NCI-H82 treated with DMSO at 0.1 percent for 48 hours (cell line): Measurements from ENCODE around the gene AK8.

Source experiments
- DNase-seq: peaks from one replicate; lab custom pipeline; 2025; ENCODE audit not compliant: unreplicated experiment; lab: John Stamatoyannopoulos, UW

The AK8 gene

GRCh38 chr9:132745756-132746709 is 132.1 kb downstream of the AK8 start:
- no peak for DNase-seq

DNA sequence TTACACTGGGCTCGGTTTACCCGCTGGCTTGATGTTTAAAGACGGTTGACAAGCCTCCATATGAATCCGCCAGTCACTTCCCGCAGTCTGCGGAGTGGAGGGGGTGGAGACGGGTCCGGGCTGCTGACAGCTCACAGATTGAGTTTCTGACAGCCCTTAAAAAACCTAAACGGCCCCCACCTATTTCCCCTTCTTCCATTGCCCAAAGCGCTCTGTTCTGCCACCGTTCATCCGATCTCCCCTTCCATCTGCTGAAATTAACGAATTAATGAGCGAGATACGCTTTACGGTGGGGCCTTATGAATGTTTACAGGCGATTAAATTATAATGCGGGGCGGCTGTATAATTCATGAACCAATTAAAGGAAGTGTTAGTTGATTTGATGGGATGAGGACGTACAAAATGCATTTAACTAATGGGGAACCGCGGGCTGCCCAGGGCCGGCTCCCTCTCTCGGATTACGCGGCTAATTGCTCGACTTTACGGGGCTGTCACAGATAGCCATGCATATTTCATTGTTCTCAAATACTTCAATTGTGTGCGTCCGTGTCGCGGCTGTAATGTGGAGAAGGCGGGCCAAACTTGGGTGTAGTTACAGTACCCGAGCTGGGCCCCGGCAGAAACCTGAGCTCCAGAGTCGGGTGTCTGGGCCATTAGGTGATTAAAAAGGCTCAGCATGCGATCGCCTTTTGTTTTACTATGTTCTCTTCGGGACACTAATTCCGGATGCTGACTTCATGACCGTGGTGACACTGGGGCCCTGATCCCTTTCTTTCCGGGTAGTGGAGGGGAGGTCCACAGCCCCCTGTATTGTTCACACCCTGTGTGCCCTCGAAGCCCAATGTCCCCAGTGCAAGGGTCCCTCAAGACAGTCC is 133.0 kb downstream of the AK8 start:
- peak; percentile 75 for DNase-seq

DNA sequence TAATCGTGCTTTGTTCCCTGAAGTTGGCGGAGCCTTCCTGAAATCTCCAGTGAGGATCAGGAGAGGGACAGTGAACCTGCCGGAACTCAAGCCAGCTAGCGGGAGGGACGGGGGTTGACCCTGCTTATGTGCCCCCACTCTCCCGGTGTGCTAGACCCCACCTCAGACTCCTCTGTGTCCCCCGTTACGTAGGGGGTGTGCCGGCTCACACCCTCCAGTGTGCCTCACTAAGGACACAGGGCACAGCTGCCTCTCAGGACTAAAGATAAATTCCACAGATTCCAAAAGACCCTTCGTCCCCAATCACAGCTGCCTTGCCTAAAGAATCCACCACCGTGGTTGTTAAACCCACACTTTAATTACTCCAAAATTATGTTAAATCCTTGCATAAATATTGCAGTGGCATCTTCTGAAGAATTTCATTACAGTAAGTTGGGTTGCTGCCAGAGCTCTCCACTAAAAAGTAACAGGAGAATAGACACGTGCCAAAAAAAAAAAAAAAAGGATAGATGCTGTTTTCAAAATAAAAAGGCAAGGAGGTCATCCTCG is 134.1 kb downstream of the AK8 start:
- DNase-seq: no peak

DNA sequence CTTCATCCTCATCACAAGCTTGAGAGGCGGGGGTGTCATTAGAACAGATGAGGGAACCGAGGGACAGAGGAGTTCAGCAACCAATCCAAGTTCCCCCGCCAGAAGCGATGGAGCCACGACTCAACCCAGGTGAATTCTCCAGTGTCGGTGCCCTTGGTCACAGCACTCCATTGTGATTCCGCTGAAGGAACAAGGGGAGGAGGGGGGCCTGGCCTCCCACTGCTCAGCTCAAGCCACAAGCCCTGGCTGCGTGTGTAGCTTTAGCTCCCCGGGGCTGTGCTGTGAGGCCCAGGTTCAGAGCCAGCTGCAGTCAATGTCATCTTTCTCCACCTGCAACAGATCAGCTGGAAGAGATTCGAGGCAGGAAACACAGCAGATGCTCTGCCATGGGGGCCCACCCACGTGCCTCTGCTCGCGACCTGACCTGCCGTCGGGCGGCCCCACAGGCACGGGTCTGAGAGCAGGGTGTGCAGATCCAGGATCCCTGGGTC is 135.2 kb downstream of the AK8 start:
- no peak for DNase-seq

DNA sequence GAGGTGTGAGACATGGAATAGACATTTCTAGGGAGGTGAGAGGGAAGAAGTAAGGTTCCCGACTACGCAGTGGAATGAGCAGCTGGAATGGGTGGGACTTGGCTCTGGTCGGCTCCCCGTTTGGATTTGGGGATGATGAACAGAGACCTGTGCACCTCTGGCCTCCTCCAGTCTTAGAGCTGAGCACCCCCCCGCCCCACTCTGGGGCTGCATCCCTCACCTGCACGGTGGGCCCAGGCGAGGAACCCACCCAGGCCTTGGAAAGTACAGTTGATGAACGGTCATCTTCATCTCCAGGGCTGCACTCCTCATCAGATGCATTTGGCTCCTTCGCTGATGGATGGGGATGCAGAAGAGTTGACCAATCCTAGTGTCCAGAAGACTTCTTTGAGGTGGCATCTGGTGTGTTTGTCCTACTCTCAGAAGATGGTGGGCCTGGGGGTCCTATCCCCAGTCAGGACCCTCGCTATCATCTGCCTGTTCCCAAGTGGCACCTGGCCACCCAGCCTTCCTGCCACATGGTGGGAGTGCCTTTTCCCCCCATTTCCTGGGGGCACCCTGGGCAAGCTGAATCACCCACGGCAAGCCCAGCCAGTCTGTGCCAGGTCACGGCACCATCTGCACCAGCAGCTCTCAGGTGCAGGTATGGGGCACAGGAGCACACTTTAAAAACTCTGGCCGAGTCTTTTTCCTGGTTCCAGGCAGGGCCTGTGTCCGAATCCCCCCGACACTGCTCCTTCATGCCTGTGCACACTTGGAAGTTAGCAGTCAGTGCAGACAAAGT is 137.4 kb downstream of the AK8 start:
- no peak for DNase-seq

GRCh38 chr9:132739710-132740310 is 138.3 kb downstream of the AK8 start:
- no peak for DNase-seq

DNA sequence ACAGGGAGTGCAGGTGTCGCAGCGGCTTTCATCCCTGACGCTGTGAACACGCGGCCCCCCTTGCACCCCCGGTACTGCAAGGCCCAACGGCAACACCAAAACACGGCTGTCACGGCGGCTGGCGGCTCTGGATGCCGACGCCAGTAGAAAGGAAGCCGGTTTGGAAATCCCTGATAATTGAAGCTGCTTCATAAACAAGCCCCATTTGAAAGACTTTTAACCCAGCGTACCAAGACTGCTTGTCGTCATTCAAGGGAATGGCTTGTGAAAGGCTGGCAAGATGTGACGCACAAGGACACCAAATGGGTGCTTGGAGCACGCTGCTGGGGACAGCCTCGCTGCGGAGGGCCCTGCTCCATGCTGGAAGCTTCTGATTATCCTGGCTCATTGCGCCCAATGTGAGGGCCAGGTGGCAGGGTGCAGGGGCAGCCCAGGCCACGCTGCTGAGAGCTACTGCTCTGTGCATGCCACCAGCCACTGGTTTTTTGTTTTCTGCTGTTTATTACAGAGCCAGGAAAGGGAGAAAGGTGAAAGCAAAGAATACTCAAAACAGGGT is 144.7 kb downstream of the AK8 start:
- DNase-seq: no peak

DNA sequence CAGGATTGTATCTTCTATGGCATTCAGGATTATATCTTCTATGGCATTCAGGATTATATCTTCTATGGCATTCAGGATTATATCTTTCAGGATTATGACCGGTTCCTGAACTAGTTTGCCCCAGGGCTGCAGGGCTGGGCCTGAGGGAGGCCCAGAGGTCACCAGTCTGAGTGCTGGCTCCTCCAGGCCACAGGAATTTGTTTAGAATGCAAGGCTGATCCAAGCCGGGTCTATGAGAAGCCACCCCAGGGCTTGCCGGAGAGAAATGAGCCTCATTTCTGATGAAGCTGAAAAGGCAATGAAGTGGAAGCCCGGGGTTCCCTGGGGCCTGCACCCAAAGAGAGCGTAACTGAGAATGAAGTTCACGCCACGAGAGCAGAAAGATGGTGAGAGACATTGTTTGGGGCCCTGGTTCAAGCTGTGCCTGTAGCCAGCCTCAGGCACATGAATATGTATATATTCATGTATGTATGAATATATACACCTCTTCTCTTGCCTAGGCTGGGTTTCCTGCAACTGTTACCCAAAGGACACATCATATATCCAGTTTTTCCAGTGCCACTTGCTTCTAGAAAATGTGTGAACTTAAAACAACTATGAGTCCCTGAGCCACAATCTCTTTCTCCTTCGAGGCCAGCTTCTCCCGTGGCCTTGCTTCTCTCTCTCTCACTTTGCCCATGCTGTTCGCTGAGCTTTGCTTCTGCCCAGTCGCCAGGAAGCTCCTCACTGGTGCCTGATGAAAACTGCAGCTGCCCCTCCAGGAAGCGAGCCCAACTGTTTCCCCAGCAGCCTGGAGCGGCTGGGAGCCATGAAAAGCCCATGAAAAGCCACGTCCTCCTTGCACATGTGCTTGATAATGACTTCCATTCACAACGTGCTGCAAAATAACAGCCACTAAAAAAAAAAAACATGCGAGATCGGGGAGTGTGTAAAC is 145.5 kb downstream of the AK8 start:
- no peak for DNase-seq

DNA sequence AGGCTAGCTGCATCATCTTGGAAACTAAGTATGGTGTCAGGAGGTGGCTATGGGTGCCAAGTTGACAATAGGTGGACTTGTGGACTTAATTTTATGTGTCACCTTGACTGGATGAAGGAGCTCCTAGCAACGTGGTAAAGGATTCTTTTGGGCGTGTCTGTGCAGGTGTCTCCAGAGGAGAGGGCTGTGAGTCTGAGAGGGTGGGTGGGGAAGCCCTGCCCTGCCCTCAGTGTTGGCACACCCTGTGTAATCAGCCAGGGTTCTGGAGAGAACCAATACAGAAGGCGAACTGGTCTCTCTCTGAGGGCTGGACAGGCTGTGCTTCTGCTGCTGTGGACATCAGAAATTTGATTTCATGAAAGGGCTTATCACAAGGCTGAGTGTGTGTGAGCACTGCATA is 146.9 kb downstream of the AK8 start:
- no peak for DNase-seq

- no peak for DNase-seq
These were observed 147.7 kb downstream of the AK8 start for GRCh38 chr9:132730054-132731033.

- no peak for DNase-seq
These were observed 148.7 kb downstream of the AK8 start for GRCh38 chr9:132729235-132729890.

DNA sequence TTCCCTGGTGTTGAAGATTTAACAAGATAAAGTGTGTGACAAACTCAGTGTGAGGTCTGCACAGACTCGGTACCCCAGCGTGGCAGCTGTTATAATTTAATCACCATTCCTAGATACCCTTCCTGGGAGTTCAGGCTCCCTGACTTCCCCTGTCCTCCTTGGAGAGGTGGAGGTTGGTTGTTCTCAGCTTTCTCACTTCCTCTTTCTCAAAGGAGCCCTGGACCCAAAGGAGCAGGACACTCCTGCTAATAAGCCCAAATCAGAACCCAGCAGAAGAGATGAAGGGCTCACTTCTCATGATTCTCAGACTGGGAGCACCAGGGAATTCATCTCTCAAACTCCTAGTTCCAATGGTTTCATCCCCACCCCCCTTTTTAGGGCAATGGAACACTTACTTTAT is 149.6 kb downstream of the AK8 start:
- DNase-seq: no peak

GRCh38 chr9:132728071-132728470 is 150.0 kb downstream of the AK8 start:
- DNase-seq: no peak

GRCh38 chr9:132726576-132727130 is 151.4 kb downstream of the AK8 start:
- DNase-seq: no peak

DNA sequence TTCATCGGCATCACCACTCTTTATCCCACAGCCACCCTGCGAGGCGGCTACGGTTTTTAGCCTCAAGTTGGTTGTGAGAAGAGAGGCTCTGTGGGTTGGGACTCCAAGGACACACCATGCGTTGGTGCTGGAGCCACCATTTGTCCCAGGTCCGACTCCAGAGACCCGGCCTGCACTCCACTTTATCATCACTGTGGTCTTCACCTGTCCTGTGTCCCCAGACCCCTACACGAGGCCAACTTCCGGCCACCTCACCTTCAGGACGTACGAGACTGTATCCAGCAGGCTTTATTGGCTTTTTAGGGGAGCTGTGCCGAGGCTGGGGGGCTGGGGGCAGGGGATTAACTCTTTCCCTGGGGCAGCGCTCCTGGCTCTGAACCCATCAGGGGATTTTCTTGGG is 152.8 kb downstream of the AK8 start:
- DNase-seq: no peak

DNA sequence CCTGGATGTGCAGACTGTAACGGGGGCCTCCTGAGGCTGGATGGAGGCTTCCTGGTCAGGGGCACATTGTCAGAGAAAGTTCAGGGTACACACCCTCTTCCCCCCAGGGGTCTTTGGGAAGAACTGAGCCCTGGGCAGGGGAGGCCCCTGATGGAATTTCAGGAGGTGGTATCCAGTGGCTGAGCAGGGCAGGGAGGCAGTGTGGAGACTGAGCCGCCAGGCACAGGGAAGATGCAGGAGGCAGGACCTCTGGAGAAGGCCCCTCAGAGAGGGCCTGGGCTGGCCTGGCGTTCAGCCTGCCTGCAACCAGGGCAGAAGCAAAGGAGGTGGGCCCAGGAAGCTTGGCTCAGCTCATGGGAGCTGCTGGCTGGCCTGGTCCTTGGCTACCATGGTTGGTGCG is 154.3 kb downstream of the AK8 start:
- no peak for DNase-seq

DNA sequence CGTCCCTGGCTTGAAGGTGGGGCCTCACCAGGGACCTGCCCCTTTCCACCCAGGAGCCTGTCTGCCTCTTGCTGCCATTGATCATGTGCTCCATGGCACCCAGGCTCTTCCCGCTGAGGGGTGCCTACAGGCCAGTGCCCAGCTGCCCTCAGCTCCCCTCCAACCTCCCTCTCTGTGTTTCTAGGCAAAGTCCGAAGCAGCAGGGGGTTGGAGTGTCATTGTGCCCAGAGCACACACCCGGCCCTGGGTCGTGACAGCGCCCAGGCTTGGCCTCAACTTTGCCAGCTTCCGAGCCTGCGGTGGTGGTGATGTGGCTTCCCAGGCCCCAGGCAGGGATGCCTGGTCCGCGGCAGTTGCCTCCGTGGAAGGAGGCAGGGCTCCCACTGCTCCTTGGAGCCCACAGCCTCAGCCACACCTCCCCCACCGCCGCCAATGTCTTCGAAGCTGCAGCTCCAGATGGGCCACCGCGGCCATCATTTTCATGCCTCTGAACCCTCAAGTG is 155.5 kb downstream of the AK8 start:
- no peak for DNase-seq
